Left ventricle myocardium inferior (tissue), 1 donor: Measurements from ENCODE around the gene DEK. TPM values are rescaled to one million over a fixed set of nuclear protein-coding genes. Genes with fewer than 3 reads are reported as not detected.

Experiments used
- DNase-seq: peaks from one replicate; pipeline ENCODE4 v3.0.0-alpha.2; 2020
- H3K27ac ChIP-seq: fragments of 200-600 bp; replicated peaks from 2 replicates; pipeline ENCODE4 v1.8.0; 2021
- H3K27me3 ChIP-seq: fragments of 200-600 bp; 2 replicates; pipeline ENCODE4 v1.8.0; 2021; ENCODE audit warnings: low read depth
- H3K36me3 ChIP-seq: fragments of 200-600 bp; 2 replicates; pipeline ENCODE4 v1.8.0; 2021
- H3K4me1 ChIP-seq: fragments of 200-600 bp; 2 replicates; pipeline ENCODE4 v1.8.0; 2021
- H3K4me3 ChIP-seq: fragments of 200-600 bp; 2 replicates; pipeline ENCODE4 v1.8.0; 2021; ENCODE audit warnings: mild to moderate bottlenecking, moderate library complexity
- H3K9me3 ChIP-seq: fragments of 200-600 bp; replicated peaks from 2 replicates; pipeline ENCODE4 v1.8.0; 2021
- intact Hi-C: fragments of 100-400 bp; cut with micrococcal nuclease; formaldehyde crosslinking; loops from one replicate; pipeline ENCODE4 v1.11.0; 2022
- total RNA-seq: library from RNA; stranded (reverse); fragmentation: NEBNext Ultra II Directional; extraction: Animal tissue kit (Norgen Biotek cat#: 25700); gene quantifications from one replicate; pipeline ENCODE4 v1.2.1, GENCODE V29; 2021
- TF ChIP-seq, protein P1 (sequence below): fragments of 200-600 bp; IDR thresholded peaks from 2 replicates; pipeline ENCODE4 v1.8.0; 2021; ENCODE audit warnings: antibody characterized with exemption, mild to moderate bottlenecking, borderline replicate concordance
- donor health status: DM: no; HTN: yes; CAD: no; lungs with severe emphysema.

Gene DEK
- total RNA-seq, 1 donor from 2014 or later = 54.0 TPM

DNA sequence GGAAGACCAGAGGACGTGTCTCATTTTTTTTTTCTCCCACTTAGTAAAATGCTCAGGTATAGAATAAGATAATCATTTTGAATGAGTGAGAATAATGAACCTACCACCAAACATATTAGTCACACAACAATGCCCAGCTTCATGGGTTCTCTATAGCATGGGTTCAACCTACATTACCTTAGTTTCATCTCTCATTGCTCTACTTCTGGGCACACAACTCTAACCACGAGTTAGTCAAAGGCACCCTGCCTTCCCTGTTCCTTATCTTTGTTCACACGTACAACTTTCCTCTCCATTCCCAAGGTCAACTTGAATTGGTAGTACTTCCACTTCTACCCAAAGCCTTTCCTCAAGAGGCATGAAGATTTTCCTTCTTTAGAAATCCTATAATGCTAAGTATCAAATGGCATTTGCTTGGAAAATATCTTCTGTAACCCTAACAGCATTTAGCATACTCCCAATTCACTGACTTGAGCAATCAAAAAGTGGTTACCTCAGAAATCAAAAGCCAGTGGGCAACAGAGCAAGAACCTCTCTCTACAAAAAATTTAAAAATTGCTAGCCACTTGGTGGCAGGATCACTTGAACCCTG, 20.9 kb downstream of the DEK start:
- Histone ChIP-seq H3K4me1 (no peaks in the 10 kb centered on the region), H3K36me3 (peaks cover 53% of the 10 kb centered on the region), H3K9me3 (no peaks in the 10 kb centered on the region), H3K27ac (no peak overlapping the region), H3K4me3 (no peak overlapping the region), H3K27me3 (no peaks in the 10 kb centered on the region)
- no peak for DNase-seq
- intact Hi-C loops = no loop called here
- TF ChIP-seq, protein P1, sequence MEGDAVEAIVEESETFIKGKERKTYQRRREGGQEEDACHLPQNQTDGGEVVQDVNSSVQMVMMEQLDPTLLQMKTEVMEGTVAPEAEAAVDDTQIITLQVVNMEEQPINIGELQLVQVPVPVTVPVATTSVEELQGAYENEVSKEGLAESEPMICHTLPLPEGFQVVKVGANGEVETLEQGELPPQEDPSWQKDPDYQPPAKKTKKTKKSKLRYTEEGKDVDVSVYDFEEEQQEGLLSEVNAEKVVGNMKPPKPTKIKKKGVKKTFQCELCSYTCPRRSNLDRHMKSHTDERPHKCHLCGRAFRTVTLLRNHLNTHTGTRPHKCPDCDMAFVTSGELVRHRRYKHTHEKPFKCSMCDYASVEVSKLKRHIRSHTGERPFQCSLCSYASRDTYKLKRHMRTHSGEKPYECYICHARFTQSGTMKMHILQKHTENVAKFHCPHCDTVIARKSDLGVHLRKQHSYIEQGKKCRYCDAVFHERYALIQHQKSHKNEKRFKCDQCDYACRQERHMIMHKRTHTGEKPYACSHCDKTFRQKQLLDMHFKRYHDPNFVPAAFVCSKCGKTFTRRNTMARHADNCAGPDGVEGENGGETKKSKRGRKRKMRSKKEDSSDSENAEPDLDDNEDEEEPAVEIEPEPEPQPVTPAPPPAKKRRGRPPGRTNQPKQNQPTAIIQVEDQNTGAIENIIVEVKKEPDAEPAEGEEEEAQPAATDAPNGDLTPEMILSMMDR = no peak

- no peaks in the 10 kb centered on the region for H3K27me3 ChIP-seq
- H3K9me3 ChIP-seq = no peaks in the 10 kb centered on the region
- intact Hi-C loops = no loop called here
- no peak overlapping the region for H3K27ac ChIP-seq
- no peaks in the 10 kb centered on the region for H3K4me1 ChIP-seq
- no peak for DNase-seq
- peaks cover 48% of the 10 kb centered on the region for H3K36me3 ChIP-seq
- no peak overlapping the region for H3K4me3 ChIP-seq
- TF ChIP-seq, protein P1 = no peak
Measured at GRCh38 chr6:18242062-18242851, 22.1 kb downstream of the DEK start.

DNA sequence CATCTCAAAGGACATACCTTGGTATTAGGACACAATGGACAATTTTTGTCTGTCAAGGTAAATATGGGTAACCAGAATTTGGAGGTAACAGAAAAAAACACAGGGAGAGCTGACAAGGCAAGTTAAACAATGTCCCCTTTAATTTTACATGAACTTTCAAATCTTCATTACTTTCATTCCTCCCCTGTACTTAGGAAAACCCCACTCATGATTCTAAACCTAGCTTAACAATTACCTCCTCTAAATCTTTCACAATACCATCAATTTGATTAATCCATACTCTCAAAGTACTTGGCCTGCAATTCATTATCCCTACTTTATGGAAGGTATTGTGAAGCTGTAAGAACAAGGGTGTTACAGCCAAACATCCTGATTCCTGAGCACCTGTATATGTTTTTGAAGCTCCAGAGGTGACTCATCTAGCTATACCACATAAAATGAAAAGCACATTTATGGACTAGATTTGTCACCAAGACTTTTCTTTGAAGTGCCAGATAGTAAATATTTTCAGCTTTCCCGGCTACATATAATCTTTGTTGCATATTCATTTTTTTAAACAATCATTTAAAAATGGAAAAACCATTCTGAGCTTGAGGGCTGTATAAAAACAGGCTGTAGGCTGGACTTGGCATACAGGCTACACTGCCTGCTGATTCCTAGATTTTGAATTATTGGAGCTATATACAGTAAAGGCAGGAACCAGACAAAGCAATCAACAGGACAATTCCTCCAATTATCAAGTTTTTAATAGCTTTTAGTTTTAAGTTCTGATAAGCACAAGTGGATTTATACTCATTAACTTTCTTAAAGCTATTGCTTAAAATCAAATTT, 22.9 kb downstream of the DEK start:
- Histone ChIP-seq H3K36me3 (peaks cover 50% of the 10 kb centered on the region), H3K27ac (no peak overlapping the region), H3K4me1 (no peaks in the 10 kb centered on the region), H3K27me3 (no peaks in the 10 kb centered on the region), H3K4me3 (no peak overlapping the region), H3K9me3 (no peaks in the 10 kb centered on the region)
- TF ChIP-seq, protein P1 = no peak
- intact Hi-C loops = no loop called here
- DNase-seq = no peak

GRCh38 chr6:18240230-18240629, 24.1 kb downstream of the DEK start:
- Histone ChIP-seq H3K9me3 (no peaks in the 10 kb centered on the region), H3K4me3 (no peak overlapping the region), H3K4me1 (no peaks in the 10 kb centered on the region), H3K36me3 (peaks cover 54% of the 10 kb centered on the region), H3K27me3 (no peaks in the 10 kb centered on the region), H3K27ac (no peak overlapping the region)
- TF ChIP-seq, protein P1 = no peak
- intact Hi-C loops = no loop called here
- no peak for DNase-seq

GRCh38 chr6:18237167-18237566, 27.2 kb downstream of the DEK start:
- peaks cover 55% of the 10 kb centered on the region for H3K36me3 ChIP-seq
- DNase-seq = no peak
- no peak overlapping the region for H3K27ac ChIP-seq
- intact Hi-C loops = no loop called here
- TF ChIP-seq, protein P1 = no peak
- H3K4me3 ChIP-seq = no peak overlapping the region
- peaks cover 12% of the 10 kb centered on the region for H3K9me3 ChIP-seq
- no peaks in the 10 kb centered on the region for H3K4me1 ChIP-seq
- H3K27me3 ChIP-seq = no peaks in the 10 kb centered on the region
